Liver (tissue), 9 donors: ENCODE measurements around the gene PGGT1B. TPM values are rescaled to one million over a fixed set of nuclear protein-coding genes. Genes with fewer than 3 reads are reported as not detected.

ENCODE experiments used
- DNase-seq: peaks from one replicate; pipeline ENCODE4 v3.0.0-alpha.2; 2017; ENCODE audit warnings: low spot score
- H3K27ac ChIP-seq, 2 donors: one replicate each; pipeline ENCODE4 v1.7.0; 2013; ENCODE audit warnings: inconsistent platforms in 2 of 2, low read length in 2 of 2, control low read depth in 1 of 2, low read depth in 1 of 2, mild to moderate bottlenecking in 1 of 2
- H3K27me3 ChIP-seq, 4 donors: one replicate each; pipeline versions ENCODE4 v1.6.1 to v1.7.0; 2013; ENCODE audit warnings: low read length in 3 of 4, inconsistent platforms in 1 of 4, mild to moderate bottlenecking in 1 of 4, moderate library complexity in 1 of 4; ENCODE audit not compliant: control insufficient read depth in 4 of 4, insufficient read depth in 4 of 4
- H3K36me3 ChIP-seq, 4 donors: one replicate each; pipeline versions ENCODE4 v1.6.1 to v1.7.0; 2013; ENCODE audit warnings: low read length in 3 of 4, mild to moderate bottlenecking in 3 of 4, low read depth in 1 of 4, moderate library complexity in 1 of 4; ENCODE audit not compliant: control insufficient read depth in 4 of 4, insufficient read depth in 3 of 4
- H3K4me1 ChIP-seq, 4 donors: one replicate each; pipeline versions ENCODE4 v1.6.1 to v1.7.0; 2013; ENCODE audit warnings: low read length in 3 of 4, mild to moderate bottlenecking in 3 of 4, moderate library complexity in 1 of 4; ENCODE audit not compliant: control insufficient read depth in 4 of 4, insufficient read depth in 4 of 4
- H3K4me3 ChIP-seq, 3 donors: one replicate each; pipeline versions ENCODE4 v1.6.1 to v1.7.0; 2013; ENCODE audit warnings: low read length in 3 of 3, control low read depth in 1 of 3, low read depth in 1 of 3, mild to moderate bottlenecking in 1 of 3
- H3K9ac ChIP-seq, 2 donors: one replicate each; pipeline ENCODE4 v1.7.0; 2013; ENCODE audit warnings: low read length in 2 of 2, mild to moderate bottlenecking in 2 of 2, moderate library complexity in 2 of 2, control low read depth in 1 of 2, low read depth in 1 of 2
- H3K9me3 ChIP-seq, 4 donors: one replicate each; pipeline versions ENCODE4 v1.6.1 to v1.7.0; 2013; ENCODE audit warnings: low read length in 3 of 4; ENCODE audit not compliant: control insufficient read depth in 4 of 4
- EGR1 ChIP-seq, 2 donors: IDR thresholded peaks; 2 replicates each; pipeline ENCODE4 v1.6.1; 2016 to 2018; ENCODE audit warnings: antibody characterized with exemption in 2 of 2, low read depth in 2 of 2
- FOXA1 ChIP-seq: IDR thresholded peaks from 2 replicates; pipeline ENCODE4 v1.6.1; 2016; ENCODE audit warnings: antibody characterized with exemption
- FOXA2 ChIP-seq: IDR thresholded peaks from 2 replicates; pipeline ENCODE4 v1.6.1; 2016; ENCODE audit warnings: antibody characterized with exemption
- GABPA ChIP-seq, 2 donors: IDR thresholded peaks in 1 of 2; conservative IDR thresholded peaks in 1 of 2; 2 replicates each; pipeline ENCODE4 v1.6.1; 2016; ENCODE audit warnings: antibody characterized with exemption in 2 of 2, mild to moderate bottlenecking in 1 of 2, moderate library complexity in 1 of 2
- HNF4A ChIP-seq, 2 donors: conservative IDR thresholded peaks; 2 replicates each; pipeline ENCODE4 v1.6.1; 2016; ENCODE audit warnings: antibody characterized with exemption in 2 of 2, mild to moderate bottlenecking in 2 of 2
- HNF4G ChIP-seq: IDR thresholded peaks from 2 replicates; pipeline ENCODE4 v1.6.1; 2016; ENCODE audit warnings: antibody characterized with exemption
- NR2F2 ChIP-seq: IDR thresholded peaks from 2 replicates; pipeline ENCODE4 v1.6.1; 2016; ENCODE audit warnings: antibody characterized with exemption
- RAD21 ChIP-seq, 2 donors: IDR thresholded peaks; 2 replicates each; pipeline ENCODE4 v1.6.1; 2016; ENCODE audit warnings: antibody characterized with exemption in 2 of 2, mild to moderate bottlenecking in 2 of 2
- RXRA ChIP-seq, 2 donors: IDR thresholded peaks; 2 replicates each; pipeline ENCODE4 v1.6.1; 2017 to 2018; ENCODE audit warnings: antibody characterized with exemption in 2 of 2, mild to moderate bottlenecking in 1 of 2
- SP1 ChIP-seq: IDR thresholded peaks from 2 replicates; pipeline ENCODE4 v1.6.1; 2018; ENCODE audit warnings: antibody characterized with exemption, mild to moderate bottlenecking
- TAF1 ChIP-seq: conservative IDR thresholded peaks from 2 replicates; pipeline ENCODE4 v1.6.1; 2016; ENCODE audit warnings: antibody characterized with exemption, mild to moderate bottlenecking
- YY1 ChIP-seq: IDR thresholded peaks from 2 replicates; pipeline ENCODE4 v1.6.1; 2016; ENCODE audit warnings: antibody characterized with exemption, mild to moderate bottlenecking
- WGBS: extraction: QIAGEN DNeasy Blood & Tissue Kit; methylation state at CpG from one replicate; pipeline ENCODE4 v1.1.7; 2013; 5-methylcytosine and 5-hydroxymethylcytosine counted together
- polyA plus RNA-seq, 2 donors: library from polyadenylated mRNA; stranded (reverse) in 1 of 2; unstranded in 1 of 2; fragments of 200-250 nt in 1 of 2; fragments of >200 nt in 1 of 2; fragmentation: Nextera tagmentation in 1 of 2; extraction: Ambion mirVana in 1 of 2; gene quantifications; one replicate each; pipeline versions ENCODE4 v1.2.1 to v1.2.3, GENCODE V29; 2013 to 2015
- total RNA-seq, 2 donors: library from RNA; depleted of rRNA; stranded (reverse); fragments of >200 nt; gene quantifications; one replicate each; pipeline ENCODE4 v1.2.3, GENCODE V29; 2014
- TF ChIP-seq, protein P1 (sequence below): fragments of 150-350 bp; IDR thresholded peaks from 2 replicates; pipeline ENCODE4 v1.5.1; 2017; ENCODE audit warnings: improper control_type of control experiment, low read depth, low read length; ENCODE audit not compliant: missing input control
- TF ChIP-seq, protein P2 (sequence below): IDR thresholded peaks from 2 replicates; pipeline ENCODE4 v1.6.1; 2016; ENCODE audit warnings: antibody characterized with exemption, mild to moderate bottlenecking
- TF ChIP-seq, protein P3 (sequence below): IDR thresholded peaks from 2 replicates; pipeline ENCODE4 v1.6.1; 2016; ENCODE audit warnings: antibody characterized with exemption
- TF ChIP-seq, protein P4 (sequence below): IDR thresholded peaks from 2 replicates; pipeline ENCODE4 v1.6.1; 2016; ENCODE audit warnings: antibody characterized with exemption
- donor health status: healthy.
- donor health status: healthy.
- donor health status: healthy.
- donor health status: healthy.
- donor health status: healthy.

Gene PGGT1B
- total and polyA plus RNA-seq, 4 donors = 4.9 to 15.7 (median 5.6) TPM

DNA sequence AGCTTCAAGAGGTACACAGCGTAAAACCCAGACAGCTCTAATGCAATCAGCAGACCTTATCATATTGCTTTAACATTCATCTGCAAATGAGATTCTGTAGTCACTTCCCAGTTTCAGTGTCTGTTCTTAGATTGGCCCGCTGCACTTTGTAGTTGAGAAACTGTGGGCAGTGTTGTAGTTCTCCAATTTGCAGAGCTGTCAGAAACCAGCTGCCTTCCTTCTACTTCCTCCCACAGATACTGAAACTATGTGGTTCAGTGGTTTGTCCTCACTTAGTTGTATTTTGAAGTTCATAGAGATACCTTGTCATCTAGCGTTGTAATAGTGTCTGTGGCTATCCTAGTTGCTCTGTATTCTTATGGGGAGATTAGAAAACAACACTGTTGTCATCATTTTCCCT, 53.4 kb downstream of the PGGT1B start (continued):
- TF ChIP-seq, protein P1, sequence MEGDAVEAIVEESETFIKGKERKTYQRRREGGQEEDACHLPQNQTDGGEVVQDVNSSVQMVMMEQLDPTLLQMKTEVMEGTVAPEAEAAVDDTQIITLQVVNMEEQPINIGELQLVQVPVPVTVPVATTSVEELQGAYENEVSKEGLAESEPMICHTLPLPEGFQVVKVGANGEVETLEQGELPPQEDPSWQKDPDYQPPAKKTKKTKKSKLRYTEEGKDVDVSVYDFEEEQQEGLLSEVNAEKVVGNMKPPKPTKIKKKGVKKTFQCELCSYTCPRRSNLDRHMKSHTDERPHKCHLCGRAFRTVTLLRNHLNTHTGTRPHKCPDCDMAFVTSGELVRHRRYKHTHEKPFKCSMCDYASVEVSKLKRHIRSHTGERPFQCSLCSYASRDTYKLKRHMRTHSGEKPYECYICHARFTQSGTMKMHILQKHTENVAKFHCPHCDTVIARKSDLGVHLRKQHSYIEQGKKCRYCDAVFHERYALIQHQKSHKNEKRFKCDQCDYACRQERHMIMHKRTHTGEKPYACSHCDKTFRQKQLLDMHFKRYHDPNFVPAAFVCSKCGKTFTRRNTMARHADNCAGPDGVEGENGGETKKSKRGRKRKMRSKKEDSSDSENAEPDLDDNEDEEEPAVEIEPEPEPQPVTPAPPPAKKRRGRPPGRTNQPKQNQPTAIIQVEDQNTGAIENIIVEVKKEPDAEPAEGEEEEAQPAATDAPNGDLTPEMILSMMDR = no peak
- TF ChIP-seq HNF4A (conservative IDR thresholded peaks at IDR 0.05) = no peak
- no peak for TF ChIP-seq EGR1 (IDR thresholded peaks at IDR 0.05; ENCODE audit: low read depth in 2 of 2)
- TF ChIP-seq FOXA2 = no peak

DNA sequence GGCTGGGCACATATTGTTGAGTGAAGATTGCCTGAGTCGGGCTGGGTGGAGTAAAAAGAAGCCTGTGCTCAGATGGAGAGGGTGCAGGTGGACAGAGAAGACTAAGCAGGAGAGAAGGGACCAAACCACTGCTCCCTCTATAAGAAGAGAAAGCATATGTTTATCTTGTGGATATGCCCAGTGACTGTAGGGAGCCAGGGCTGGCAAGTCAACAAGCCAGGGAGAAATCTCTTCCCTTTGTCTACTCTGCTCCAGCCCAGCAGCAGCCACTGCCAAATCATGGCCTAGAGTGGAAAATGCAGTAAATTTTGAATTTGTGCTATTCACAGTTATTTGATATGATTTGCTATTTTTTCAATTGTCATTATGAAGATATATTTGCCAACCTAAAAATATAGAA, 59.7 kb downstream of the PGGT1B start:
- H3K27me3 ChIP-seq = no peaks in the 10 kb centered on the region
- TF ChIP-seq GABPA (IDR thresholded peaks at IDR 0.05 in 1 of 2, conservative IDR thresholded peaks at IDR 0.05 in 1 of 2) (no peak), FOXA2 (no peak), HNF4A (conservative IDR thresholded peaks at IDR 0.05) (no peak), YY1 (no peak), FOXA1 (no peak), RXRA (IDR thresholded peaks at IDR 0.05) (no peak), EGR1 (IDR thresholded peaks at IDR 0.05; ENCODE audit: low read depth in 2 of 2) (no peak)
- TF ChIP-seq, protein P2, sequence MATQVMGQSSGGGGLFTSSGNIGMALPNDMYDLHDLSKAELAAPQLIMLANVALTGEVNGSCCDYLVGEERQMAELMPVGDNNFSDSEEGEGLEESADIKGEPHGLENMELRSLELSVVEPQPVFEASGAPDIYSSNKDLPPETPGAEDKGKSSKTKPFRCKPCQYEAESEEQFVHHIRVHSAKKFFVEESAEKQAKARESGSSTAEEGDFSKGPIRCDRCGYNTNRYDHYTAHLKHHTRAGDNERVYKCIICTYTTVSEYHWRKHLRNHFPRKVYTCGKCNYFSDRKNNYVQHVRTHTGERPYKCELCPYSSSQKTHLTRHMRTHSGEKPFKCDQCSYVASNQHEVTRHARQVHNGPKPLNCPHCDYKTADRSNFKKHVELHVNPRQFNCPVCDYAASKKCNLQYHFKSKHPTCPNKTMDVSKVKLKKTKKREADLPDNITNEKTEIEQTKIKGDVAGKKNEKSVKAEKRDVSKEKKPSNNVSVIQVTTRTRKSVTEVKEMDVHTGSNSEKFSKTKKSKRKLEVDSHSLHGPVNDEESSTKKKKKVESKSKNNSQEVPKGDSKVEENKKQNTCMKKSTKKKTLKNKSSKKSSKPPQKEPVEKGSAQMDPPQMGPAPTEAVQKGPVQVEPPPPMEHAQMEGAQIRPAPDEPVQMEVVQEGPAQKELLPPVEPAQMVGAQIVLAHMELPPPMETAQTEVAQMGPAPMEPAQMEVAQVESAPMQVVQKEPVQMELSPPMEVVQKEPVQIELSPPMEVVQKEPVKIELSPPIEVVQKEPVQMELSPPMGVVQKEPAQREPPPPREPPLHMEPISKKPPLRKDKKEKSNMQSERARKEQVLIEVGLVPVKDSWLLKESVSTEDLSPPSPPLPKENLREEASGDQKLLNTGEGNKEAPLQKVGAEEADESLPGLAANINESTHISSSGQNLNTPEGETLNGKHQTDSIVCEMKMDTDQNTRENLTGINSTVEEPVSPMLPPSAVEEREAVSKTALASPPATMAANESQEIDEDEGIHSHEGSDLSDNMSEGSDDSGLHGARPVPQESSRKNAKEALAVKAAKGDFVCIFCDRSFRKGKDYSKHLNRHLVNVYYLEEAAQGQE = no peak
- TF ChIP-seq, protein P3, sequence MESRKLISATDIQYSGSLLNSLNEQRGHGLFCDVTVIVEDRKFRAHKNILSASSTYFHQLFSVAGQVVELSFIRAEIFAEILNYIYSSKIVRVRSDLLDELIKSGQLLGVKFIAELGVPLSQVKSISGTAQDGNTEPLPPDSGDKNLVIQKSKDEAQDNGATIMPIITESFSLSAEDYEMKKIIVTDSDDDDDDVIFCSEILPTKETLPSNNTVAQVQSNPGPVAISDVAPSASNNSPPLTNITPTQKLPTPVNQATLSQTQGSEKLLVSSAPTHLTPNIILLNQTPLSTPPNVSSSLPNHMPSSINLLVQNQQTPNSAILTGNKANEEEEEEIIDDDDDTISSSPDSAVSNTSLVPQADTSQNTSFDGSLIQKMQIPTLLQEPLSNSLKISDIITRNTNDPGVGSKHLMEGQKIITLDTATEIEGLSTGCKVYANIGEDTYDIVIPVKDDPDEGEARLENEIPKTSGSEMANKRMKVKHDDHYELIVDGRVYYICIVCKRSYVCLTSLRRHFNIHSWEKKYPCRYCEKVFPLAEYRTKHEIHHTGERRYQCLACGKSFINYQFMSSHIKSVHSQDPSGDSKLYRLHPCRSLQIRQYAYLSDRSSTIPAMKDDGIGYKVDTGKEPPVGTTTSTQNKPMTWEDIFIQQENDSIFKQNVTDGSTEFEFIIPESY = no peak
- no peak for DNase-seq
- no peak overlapping the region for H3K27ac ChIP-seq
- no peaks in the 10 kb centered on the region for H3K36me3 ChIP-seq
- no peaks in the 10 kb centered on the region for H3K4me1 ChIP-seq
- WGBS = 89% methylated on average over 1 of the region's 1 CpG
- no peak overlapping the region for H3K9ac ChIP-seq
- no peak overlapping the region for H3K4me3 ChIP-seq
- H3K9me3 ChIP-seq = no peaks in the 10 kb centered on the region

DNA sequence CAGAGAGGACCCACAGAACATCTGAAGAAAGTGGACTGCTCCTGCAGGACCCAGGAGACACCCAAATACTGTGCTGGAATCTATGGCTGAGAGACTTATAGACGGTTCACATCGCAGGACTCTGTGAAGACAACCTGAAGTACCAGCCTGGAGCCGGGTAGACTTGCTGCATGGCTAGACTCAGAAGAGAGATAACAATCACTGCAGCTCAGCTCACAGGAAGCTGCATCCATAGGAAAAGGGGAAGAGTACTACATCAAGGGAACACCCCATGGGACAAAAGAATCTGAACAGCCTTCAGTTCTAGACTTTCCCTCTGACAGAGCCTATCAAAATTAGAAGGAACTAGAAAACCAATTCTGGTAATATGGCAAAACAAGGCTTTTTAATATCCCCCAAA, 66.5 kb downstream of the PGGT1B start:
- no peak overlapping the region for H3K4me3 ChIP-seq
- no peaks in the 10 kb centered on the region for H3K9me3 ChIP-seq
- H3K4me1 ChIP-seq = peaks cover 3 to 17% (median 15%) of the 10 kb centered on the region in 4 donors
- no peaks in the 10 kb centered on the region for H3K36me3 ChIP-seq
- TF ChIP-seq, protein P3 = no peak
- TF ChIP-seq, protein P4, sequence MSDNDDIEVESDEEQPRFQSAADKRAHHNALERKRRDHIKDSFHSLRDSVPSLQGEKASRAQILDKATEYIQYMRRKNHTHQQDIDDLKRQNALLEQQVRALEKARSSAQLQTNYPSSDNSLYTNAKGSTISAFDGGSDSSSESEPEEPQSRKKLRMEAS = no peak
- TF ChIP-seq FOXA1 (no peak), RXRA (IDR thresholded peaks at IDR 0.05) (no peak), EGR1 (IDR thresholded peaks at IDR 0.05; ENCODE audit: low read depth in 2 of 2) (no peak), TAF1 (no peak), SP1 (no peak), NR2F2 (no peak), GABPA (IDR thresholded peaks at IDR 0.05 in 1 of 2, conservative IDR thresholded peaks at IDR 0.05 in 1 of 2) (no peak), HNF4A (conservative IDR thresholded peaks at IDR 0.05) (no peak), YY1 (no peak), RAD21 (IDR thresholded peaks at IDR 0.05) (no peak), HNF4G (no peak)
- TF ChIP-seq, protein P2 = no peak
- H3K27ac ChIP-seq = no peak overlapping the region
- DNase-seq = no peak
- no peak overlapping the region for H3K9ac ChIP-seq
- WGBS = 95% methylated on average over 3 of the region's 3 CpGs
- H3K27me3 ChIP-seq = no peaks in the 10 kb centered on the region
